ENCODE measurements around the gene ZBTB20. TPM values are rescaled to one million over a fixed set of nuclear protein-coding genes. Genes with fewer than 3 reads are reported as not detected.

ZBTB20 gene
- total RNA-seq, 6 donors from 2014 or later = 40.0 to 150 (median 65.8) TPM

GRCh38 chr3:114622001-114622400, 525.1 kb downstream of the ZBTB20 start:
- DNase-seq = no peak
- no peak for TF ChIP-seq POLR2A (IDR thresholded peaks at IDR 0.05)
- no peak for TF ChIP-seq EP300 (IDR thresholded peaks at IDR 0.05)
- 55 to 77% methylated on average over 3 of the region's 3 CpGs for WGBS, 2 donors

GRCh38 chr3:114619771-114620170, 527.3 kb downstream of the ZBTB20 start:
- peaks cover 8 to 16% (median 15%) of the 10 kb centered on the region in 4 donors for H3K4me1 ChIP-seq
- no peak for DNase-seq

More at GRCh38 chr3:114622001-114622400, 525.1 kb downstream of the ZBTB20 start:
- Histone ChIP-seq H3K9me3 (no peaks in the 10 kb centered on the region), H3K36me3 (no peaks in the 10 kb centered on the region), H3K4me1 (peaks cover 14 to 25% (median 19%) of the 10 kb centered on the region in 4 donors), H3K27me3 (no peaks in the 10 kb centered on the region), H3K4me3 (no peak overlapping the region), H3K27ac (peak overlapping the region in 3 of 4 donors; percentile 84 to 90 (median 87))
- ATAC-seq (ENCODE audit: low FRiP score in 2 of 2) = no peak

GRCh38 chr3:114615523-114616085, 531.5 kb downstream of the ZBTB20 start:
- no peak for TF ChIP-seq EP300 (IDR thresholded peaks at IDR 0.05)
- no peak for TF ChIP-seq CTCF (IDR thresholded peaks at IDR 0.05)
- TF ChIP-seq POLR2AphosphoS5 (IDR thresholded peaks at IDR 0.05) = no peak
- TF ChIP-seq POLR2A (IDR thresholded peaks at IDR 0.05) = no peak
- no peaks in the 10 kb centered on the region for H3K36me3 ChIP-seq
- DNase-seq = no peak
- ATAC-seq (ENCODE audit: low FRiP score in 2 of 2) = no peak
- 88 to 91% methylated on average over 9 of the region's 9 CpGs for WGBS, 2 donors
- no peak overlapping the region for H3K27ac ChIP-seq
- no peaks in the 10 kb centered on the region for H3K27me3 ChIP-seq
- no peak overlapping the region for H3K4me3 ChIP-seq
- H3K4me1 ChIP-seq = no peaks in the 10 kb centered on the region
- no peaks in the 10 kb centered on the region for H3K9me3 ChIP-seq

More at GRCh38 chr3:114619771-114620170, 527.3 kb downstream of the ZBTB20 start:
- no peak overlapping the region for H3K27ac ChIP-seq
- WGBS, 2 donors = 87 to 94% methylated on average over 3 of the region's 3 CpGs
- H3K36me3 ChIP-seq = no peaks in the 10 kb centered on the region
- no peak overlapping the region for H3K4me3 ChIP-seq
- H3K9me3 ChIP-seq = no peaks in the 10 kb centered on the region
- no peaks in the 10 kb centered on the region for H3K27me3 ChIP-seq
- no peak for ATAC-seq (ENCODE audit: low FRiP score in 2 of 2)
- TF ChIP-seq CTCF (IDR thresholded peaks at IDR 0.05) (no peak), POLR2A (IDR thresholded peaks at IDR 0.05) (no peak), EP300 (IDR thresholded peaks at IDR 0.05) (no peak), POLR2AphosphoS5 (IDR thresholded peaks at IDR 0.05) (no peak)

- ATAC-seq (ENCODE audit: low FRiP score in 2 of 2) = no peak
- no peak for DNase-seq
- H3K4me3 ChIP-seq = no peak overlapping the region
- no peaks in the 10 kb centered on the region for H3K36me3 ChIP-seq
- H3K27ac ChIP-seq = no peak overlapping the region
- peaks cover 0 to 7% (median 1%) of the 10 kb centered on the region in 4 donors for H3K4me1 ChIP-seq
- no peaks in the 10 kb centered on the region for H3K27me3 ChIP-seq
- H3K9me3 ChIP-seq = no peaks in the 10 kb centered on the region
- 83% methylated on average over 4 of the region's 4 CpGs for WGBS, 2 donors
- no peak for TF ChIP-seq EP300 (IDR thresholded peaks at IDR 0.05)
- TF ChIP-seq POLR2AphosphoS5 (IDR thresholded peaks at IDR 0.05) = no peak
- no peak for TF ChIP-seq CTCF (IDR thresholded peaks at IDR 0.05)
- no peak for TF ChIP-seq POLR2A (IDR thresholded peaks at IDR 0.05)
These were observed 537.0 kb downstream of the ZBTB20 start for GRCh38 chr3:114609973-114610630.

GRCh38 chr3:114608293-114608692, 538.8 kb downstream of the ZBTB20 start:
- DNase-seq (no peak), ATAC-seq (ENCODE audit: low FRiP score in 2 of 2) (peak in 1 of 2 donors; percentile 52)
- no peaks in the 10 kb centered on the region for H3K36me3 ChIP-seq
- peaks cover 0 to 7% (median 1%) of the 10 kb centered on the region in 4 donors for H3K4me1 ChIP-seq
- H3K9me3 ChIP-seq = no peaks in the 10 kb centered on the region
- H3K27ac ChIP-seq = no peak overlapping the region
- H3K4me3 ChIP-seq = no peak overlapping the region
- TF ChIP-seq EP300 (IDR thresholded peaks at IDR 0.05) = no peak
- TF ChIP-seq CTCF (IDR thresholded peaks at IDR 0.05) = no peak
- H3K27me3 ChIP-seq = no peaks in the 10 kb centered on the region
- WGBS, 2 donors = 86 to 91% methylated on average over 1 of the region's 1 CpG
